Activated CD4-positive, alpha-beta T cell treated with anti-CD3 and anti-CD28 coated beads for 24 hours (primary cell): ENCODE data around the gene XPA.
"Not testable (repeated sequence)": the region's sequence is repeated elsewhere in the genome, so short reads cannot be mapped to it uniquely, and the experiment has no call there.

ENCODE experiments used
- DNase-seq, 2 donors: peaks; one replicate each; pipeline ENCODE4 v3.0.0-alpha.2; 2020; ENCODE audit warnings: low read depth in 2 of 2

XPA gene

GRCh38 chr9:97696803-97697601, at the start of gene XPA:
Gene XPA (minus strand): TSS chr9:97697340. CDS start chr9:97697292, 48 bp downstream.
- DNase-seq = peak; percentile 94 to 96

GRCh38 chr9:97744710-97745708, 47.9 kb upstream of the XPA start:
- DNase-seq = no peak

DNA sequence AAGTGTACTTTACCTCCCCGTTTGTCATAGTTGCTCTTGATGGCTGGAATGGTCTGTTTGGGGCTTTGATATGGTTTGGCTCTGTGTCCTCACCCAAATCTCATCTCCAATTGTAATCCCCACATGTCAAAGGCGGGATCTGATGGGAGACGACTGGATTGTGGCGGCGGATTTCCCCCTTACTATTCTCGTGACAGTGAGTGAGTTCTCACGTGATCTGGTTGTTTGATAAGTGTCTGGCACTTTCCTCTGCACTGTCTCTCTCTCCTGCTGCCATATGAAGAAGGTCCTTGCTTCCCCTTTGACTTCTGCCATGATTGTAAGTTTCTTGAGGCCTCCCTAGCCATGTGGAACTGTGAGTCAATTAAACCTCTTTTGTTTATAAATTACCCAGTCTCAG, 46.9 kb upstream of the XPA start:
- not testable (repeated sequence) for DNase-seq

- no peak for DNase-seq
Observed at GRCh38 chr9:97742545-97742944, 45.4 kb upstream of the XPA start.

GRCh38 chr9:97741947-97742346, 44.8 kb upstream of the XPA start:
- no peak for DNase-seq

DNA sequence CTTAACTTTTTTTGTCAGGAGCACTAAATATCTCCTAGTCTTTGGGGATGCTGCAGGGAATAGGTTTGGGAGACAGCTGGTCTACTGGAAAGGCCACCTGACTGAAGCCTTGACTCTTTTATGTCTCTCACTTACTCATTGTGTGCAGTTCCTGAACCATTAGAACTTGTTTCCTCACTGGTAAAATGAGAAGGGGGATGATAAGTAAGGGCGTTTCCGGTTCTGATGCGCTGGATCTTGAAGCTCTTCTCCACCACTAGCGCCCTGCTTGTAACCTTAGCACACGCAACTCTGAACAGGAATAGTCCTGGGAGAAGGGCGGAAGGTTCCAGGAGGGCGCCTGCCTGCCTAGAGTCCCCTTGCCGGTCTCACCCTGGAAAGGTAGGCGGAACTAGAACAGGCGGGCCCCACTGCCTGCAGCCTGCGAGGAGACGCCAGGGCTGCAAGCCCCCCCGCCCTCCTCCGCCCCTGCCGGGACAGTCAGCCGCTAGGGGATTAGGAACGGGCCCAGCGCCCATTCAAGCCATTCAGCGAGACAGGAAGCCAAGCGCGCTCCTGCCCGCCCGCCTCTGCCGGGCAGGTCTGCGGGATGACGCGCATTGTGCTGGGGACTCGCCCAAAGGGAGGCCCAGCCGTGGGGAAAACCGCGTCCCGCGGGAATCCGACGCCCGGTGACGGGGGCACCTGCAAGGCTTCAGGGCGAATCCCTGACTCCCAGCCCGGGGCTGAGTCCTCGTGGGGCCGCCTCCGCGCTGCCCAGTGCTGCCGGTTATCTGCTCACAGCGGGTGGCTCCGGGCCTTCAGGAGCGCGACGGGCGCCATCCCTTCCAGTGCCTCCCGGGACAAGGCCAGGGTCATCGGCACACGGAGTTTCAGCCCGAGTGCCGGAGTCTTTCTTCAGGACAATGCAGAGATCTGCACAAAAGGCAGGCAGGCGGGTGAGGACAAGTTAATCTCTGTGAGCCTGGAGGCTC, 44.0 kb upstream of the XPA start:
- DNase-seq = peak; percentile 7 to 35

DNA sequence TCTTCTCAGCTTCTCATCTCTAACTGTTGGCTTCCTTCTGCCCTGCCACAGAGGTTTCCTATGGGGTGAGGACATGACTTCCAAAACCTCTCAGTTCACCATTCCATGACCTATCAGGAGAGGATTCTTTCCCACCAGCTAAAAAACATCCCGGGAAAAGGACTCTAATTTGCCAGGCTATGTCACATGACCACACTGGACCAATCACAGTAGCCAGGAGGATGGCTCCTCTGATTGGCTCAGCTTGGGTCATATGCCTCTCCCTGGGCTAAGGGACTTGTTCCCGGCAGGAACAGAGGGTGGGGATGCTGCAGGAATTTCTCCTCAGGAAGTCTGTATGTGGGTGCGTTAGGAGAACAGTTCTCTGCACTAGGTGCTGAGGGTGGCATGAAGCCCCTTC, 40.3 kb upstream of the XPA start:
- no peak for DNase-seq

DNA sequence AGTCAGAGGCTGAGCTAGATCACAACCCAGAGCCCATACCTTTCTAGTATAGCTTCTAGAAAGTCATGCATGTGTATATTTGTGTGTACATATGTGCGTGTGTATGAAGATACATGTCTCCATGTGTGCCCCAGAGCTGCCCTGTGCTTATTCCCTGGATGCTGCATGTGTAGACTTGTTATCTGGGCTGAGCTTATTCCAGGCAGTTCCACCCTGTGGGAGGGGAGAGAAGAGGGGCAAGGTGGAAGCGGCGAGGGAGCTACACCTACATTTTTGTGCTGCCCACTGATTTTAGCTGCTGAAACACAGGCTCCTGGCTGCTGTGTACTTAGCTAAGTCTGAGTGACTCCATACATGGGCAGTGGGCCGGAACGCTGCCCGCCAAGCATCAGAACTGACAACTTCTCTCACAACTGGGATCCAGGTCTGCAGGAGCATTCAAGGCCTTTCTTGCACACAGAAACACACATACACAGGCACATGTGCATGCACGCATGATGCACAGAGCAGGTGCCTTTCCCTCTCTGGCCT, 38.0 kb upstream of the XPA start:
- DNase-seq = no peak

DNA sequence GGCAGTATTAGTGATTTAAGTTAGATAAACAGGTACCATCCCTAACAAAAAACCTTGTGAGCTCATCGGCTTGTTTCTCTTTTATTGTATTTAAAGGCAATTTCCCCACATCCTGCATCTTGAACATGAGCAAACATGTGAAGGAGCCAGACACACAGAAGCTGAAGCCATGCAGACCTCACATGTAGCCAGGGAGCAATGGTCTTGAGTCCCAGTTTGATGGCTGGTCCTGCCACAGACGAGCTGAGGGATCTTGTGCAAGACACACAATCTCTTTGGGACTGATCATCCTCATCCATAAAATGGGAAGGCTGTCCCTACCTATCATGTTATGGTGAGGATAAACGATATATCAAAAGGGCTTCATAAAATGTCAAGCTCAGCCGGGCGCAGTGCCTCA, 29.6 kb upstream of the XPA start:
- DNase-seq = no peak

- no peak for DNase-seq
Observed at GRCh38 chr9:97723819-97724218, 26.7 kb upstream of the XPA start.

DNA sequence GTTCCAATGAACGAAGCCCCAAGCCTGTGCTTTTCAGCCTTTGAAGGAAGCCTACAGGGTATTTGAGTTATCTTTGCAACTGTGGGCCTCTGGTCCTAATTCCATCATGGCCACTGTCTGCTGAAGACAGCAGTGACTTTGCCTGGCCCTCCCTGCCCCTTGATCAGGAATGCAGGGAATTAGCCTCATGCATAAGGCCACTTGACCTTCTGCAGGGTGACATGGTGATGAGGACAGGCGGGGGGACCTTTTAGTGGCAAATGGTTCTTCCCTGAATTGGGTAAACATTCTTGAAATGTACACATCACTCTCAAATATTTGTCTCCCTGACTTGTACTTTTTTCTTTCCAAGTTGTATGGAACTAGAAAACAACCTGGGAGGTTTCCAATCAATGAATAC, 25.2 kb upstream of the XPA start:
- no peak for DNase-seq

DNA sequence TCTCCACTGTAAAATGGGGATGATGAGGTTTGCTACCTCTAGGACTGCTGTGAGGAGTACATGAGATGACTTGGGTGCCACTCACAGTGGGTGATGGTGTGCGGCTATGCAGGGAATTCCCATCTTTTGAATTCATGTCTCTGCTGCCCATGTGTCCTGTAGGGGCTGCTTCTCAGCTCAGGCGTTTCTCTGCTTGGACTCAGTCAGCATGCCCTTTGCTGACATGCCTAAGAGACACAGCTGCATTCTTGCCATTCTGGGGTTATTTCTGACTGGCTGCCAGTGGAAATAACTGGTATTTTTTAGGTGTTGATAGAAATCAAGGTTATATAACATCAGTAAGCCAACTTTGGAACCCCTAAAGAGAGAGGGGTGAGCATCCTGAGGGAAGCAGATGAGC, 24.3 kb upstream of the XPA start:
- DNase-seq = no peak

- DNase-seq = no peak
Observed at GRCh38 chr9:97717866-97718265, 20.7 kb upstream of the XPA start.

GRCh38 chr9:97714435-97714834, 17.3 kb upstream of the XPA start:
- no peak for DNase-seq

- DNase-seq = no peak
Observed at GRCh38 chr9:97711223-97711626, 14.1 kb upstream of the XPA start.

DNA sequence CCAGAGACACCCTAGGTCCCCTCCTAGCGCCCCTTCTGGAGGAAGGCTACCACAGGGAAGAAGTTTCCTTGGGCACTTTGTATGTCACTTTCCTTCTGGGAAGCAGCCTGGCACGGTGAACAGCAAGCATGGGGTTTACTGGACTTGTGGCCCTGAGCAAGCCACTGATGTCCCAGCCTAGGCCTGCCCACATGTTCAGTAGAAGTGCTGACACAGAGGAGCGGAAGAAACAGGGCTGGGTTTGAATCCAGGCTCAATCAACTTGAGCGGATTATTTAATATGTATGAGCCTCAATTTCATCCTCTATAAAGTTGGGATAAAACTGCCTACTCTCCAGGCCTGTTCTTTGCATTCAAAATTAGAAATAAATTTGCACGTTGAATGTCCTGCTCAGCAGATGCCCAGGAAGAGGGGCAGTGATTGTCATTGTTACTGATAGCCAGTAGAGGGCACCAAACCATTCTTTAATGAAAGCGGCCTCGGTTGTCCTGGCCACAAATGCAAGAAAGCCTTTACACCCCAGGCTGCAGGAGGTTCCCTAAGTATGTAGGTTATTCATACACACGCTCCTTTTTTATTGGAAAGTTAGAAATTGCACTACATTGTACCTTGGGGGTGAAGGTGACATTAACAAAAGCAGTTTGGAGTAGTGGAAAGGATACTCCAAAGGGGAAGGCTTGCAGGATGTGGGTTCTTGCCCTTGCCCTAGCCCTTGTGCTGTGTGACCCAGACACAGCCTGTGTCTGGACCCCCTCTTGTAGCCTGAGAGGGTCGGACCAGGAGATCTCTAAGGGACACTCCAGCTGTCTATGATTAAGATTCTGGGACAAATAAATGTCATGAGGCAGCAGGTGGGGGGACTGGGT, 13.4 kb upstream of the XPA start:
- peak in 1 of 2 donors; percentile 18 for DNase-seq

GRCh38 chr9:97706246-97706645, 9.1 kb upstream of the XPA start:
- no peak for DNase-seq

DNA sequence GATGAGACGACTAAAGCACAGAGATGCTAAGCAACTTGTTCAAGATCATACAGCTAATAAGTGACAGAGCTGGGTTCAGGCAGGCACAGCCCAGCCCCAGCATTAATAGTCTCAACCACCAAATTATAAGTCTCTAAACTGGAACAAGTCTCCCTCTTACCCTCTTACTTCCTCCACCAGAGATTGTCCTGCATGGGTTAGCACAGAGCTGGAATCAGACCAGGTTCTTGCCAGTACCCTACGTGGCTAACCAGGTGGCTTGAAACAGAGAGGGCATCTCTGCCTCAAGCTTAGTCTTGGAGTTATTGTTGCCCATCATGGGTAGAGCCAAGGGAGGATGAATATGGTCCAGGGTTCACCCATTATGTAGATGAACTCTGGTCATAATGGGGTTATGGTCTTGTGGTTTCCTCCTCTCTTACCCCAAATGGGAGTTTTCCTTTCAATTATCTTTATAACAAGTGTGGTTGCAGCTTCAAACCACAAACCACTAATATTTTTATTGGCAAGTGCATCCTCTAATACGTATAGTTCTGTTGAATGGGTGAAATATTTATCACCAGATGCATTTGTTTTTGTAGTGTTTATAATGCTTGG, 8.3 kb upstream of the XPA start:
- no peak for DNase-seq

- DNase-seq = no peak
Observed at GRCh38 chr9:97704851-97705250, 7.7 kb upstream of the XPA start.

- DNase-seq = no peak
Observed at GRCh38 chr9:97704345-97704677, 7.2 kb upstream of the XPA start.
